Measurements from ENCODE around the gene LRRC36. TPM values are rescaled to one million over a fixed set of nuclear protein-coding genes. Genes with fewer than 3 reads are reported as not detected.

LRRC36 gene
- total and polyA plus RNA-seq, 2 of the 13 experiments (the other 11 are each of a cell fraction or from before 2014, with no cell fraction given), result 0.12 to 0.15 TPM

GRCh38 chr16:67415872-67416793 lies 89.5 kb downstream of the LRRC36 start, which contains the start of gene ZDHHC1 (continued):
- TF ChIP-seq ZNF484 (CRISPR knock-in tag; IDR thresholded peaks at IDR 0.05; ENCODE audit: borderline replicate concordance, low read depth) (no peak), WIZ (CRISPR knock-in tag; IDR thresholded peaks at IDR 0.05) (no peak; the same call in 1 of the 2 replicates), CENPX (CRISPR knock-in tag; IDR thresholded peaks at IDR 0.05) (no peak), ZNF24 (IDR thresholded peaks at IDR 0.05) (no peak), HNRNPUL1 (IDR thresholded peaks at IDR 0.05; ENCODE audit: low read depth, low read length) (no peak), NR2C2 (CRISPR knock-in tag; IDR thresholded peaks at IDR 0.05; ENCODE audit: borderline replicate concordance) (no peak), KDM3A (CRISPR knock-in tag; IDR thresholded peaks at IDR 0.05; ENCODE audit: low read depth) (peak; percentile 56; the same call in 1 of the 2 replicates), ZNF564 (CRISPR knock-in tag; IDR thresholded peaks at IDR 0.05) (no peak; the same call in 1 of the 2 replicates), ZNF800 (CRISPR knock-in tag; IDR thresholded peaks at IDR 0.05) (no peak), ZFP36L1 (CRISPR knock-in tag; IDR thresholded peaks at IDR 0.05) (no peak), ATF4 (CRISPR knock-in tag; IDR thresholded peaks at IDR 0.05) (no peak), ZNF501 (CRISPR knock-in tag; IDR thresholded peaks at IDR 0.05) (peak; percentile 93), MEIS2 (CRISPR knock-in tag; IDR thresholded peaks at IDR 0.05) (no peak; the same call in 1 of the 2 replicates), SRSF9 (IDR thresholded peaks at IDR 0.05; ENCODE audit: borderline replicate concordance, insufficient read depth, low read depth, low read length, poor library complexity, severe bottlenecking) (no peak), PAXIP1 (CRISPR knock-in tag; conservative IDR thresholded peaks at IDR 0.05) (no peak; the same call in 1 of the 2 replicates), ZBED4 (CRISPR knock-in tag; IDR thresholded peaks at IDR 0.05; ENCODE audit: borderline replicate concordance) (peak; percentile 97), ONECUT2 (CRISPR knock-in tag; IDR thresholded peaks at IDR 0.05) (no peak), ZKSCAN5 (CRISPR knock-in tag; IDR thresholded peaks at IDR 0.05) (no peak)
